MCF 10A (cell line): ENCODE results near the gene PRKAB1. TPM values are rescaled to one million over a fixed set of nuclear protein-coding genes. Genes with fewer than 3 reads are reported as not detected.

Experiments used
- BruUV-seq: library from RNA; stranded (reverse); fragments of 400-500 nt; replicated peaks from 2 replicates; lab custom pipeline; 2021; lab: Mats Ljungman, UMichigan
- CTCF ChIA-PET: fragments of 300-600 bp; sonication (Branson Sonifier 250); formaldehyde crosslinking; extraction: SDS; loops from one replicate; lab custom pipeline; 2021; ENCODE audit warnings: antibody characterized with exemption, inconsistent platforms; lab: Yijun Ruan, JAX
- POLR2A ChIA-PET: fragments of 300-600, 350-650 bp; sonication (Branson Sonifier 250); formaldehyde crosslinking; extraction: SDS; loops from one replicate; lab custom pipeline; 2020; ENCODE audit warnings: antibody characterized with exemption, inconsistent platforms; lab: Yijun Ruan, JAX
- DNase-seq: peaks from one replicate; pipeline ENCODE4 v3.0.0-alpha.2; 2018; ENCODE audit not compliant: unreplicated experiment
- H3K27ac Mint-ChIP-seq: one replicate; pipeline ENCODE4 v1.8.0; 2022; ENCODE audit warnings: mild to moderate bottlenecking, low read depth, mixed read lengths; ENCODE audit not compliant: unreplicated experiment
- H3K27me3 Mint-ChIP-seq: one replicate; pipeline ENCODE4 v1.8.0; 2022; ENCODE audit warnings: mixed read lengths; ENCODE audit not compliant: insufficient read depth, unreplicated experiment
- H3K36me3 Mint-ChIP-seq: one replicate; pipeline ENCODE4 v1.8.0; 2022; ENCODE audit warnings: mild to moderate bottlenecking, moderate library complexity, mixed read lengths; ENCODE audit not compliant: insufficient read depth, unreplicated experiment
- H3K4me1 Mint-ChIP-seq: one replicate; pipeline ENCODE4 v1.8.0; 2022; ENCODE audit warnings: mixed read lengths; ENCODE audit not compliant: insufficient read depth, unreplicated experiment
- H3K4me3 Mint-ChIP-seq: one replicate; pipeline ENCODE4 v1.8.0; 2022; ENCODE audit warnings: mild to moderate bottlenecking, moderate library complexity, mixed read lengths; ENCODE audit not compliant: unreplicated experiment
- H3K9me3 Mint-ChIP-seq: one replicate; pipeline ENCODE4 v1.8.0; 2022; ENCODE audit warnings: mixed read lengths; ENCODE audit not compliant: unreplicated experiment
- CTCF ChIP-seq: fragments of 200-600 bp; IDR thresholded peaks from one replicate; pipeline ENCODE4 v1.8.0; 2022; ENCODE audit warnings: antibody characterized with exemption, mild to moderate bottlenecking; ENCODE audit not compliant: unreplicated experiment
- intact Hi-C: fragments of 100-400 bp; cut with micrococcal nuclease; formaldehyde crosslinking; loops from 2 replicates; pipeline ENCODE4 v1.14.1; 2022
- total RNA-seq: library from RNA; stranded (reverse); gene quantifications from 2 replicates; pipeline ENCODE4 v1.2.3, GENCODE V29; 2022

Gene PRKAB1
- total RNA-seq, 1 experiment from 2014 or later = 27.2 TPM

DNA sequence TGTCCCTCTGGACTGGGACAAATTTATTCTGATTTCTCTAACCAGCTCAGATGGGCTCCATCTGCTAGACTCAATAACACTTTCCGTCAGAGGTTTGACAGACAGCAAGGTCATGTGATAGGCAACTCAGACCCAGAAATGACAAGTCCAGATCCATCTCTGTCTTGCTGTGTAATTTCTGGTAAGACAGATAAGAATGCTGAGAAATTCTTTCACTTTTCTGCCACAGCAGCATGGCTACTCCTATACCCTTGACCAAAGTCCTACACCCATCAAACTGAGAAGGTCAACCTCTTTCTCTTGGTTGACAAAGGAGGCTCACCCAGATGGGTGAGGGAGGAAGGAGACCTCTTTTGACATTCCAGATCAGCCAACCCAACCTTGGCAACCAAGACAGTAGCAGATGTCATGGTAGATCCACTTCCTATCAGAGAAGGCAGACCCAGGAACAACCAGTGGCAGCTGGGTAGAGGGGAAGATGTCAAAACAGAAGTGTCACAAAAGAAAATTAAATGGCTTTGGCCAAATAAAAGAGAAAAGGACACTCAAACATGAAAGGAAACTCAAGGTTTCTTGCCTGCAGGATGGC is 36.9 kb upstream of the PRKAB1 start:
- no peak for TF ChIP-seq CTCF
- DNase-seq = no peak
- intact Hi-C loops = no loop called here
- H3K27ac Mint-ChIP-seq = no peak overlapping the region
- H3K36me3 Mint-ChIP-seq = peaks cover 6% of the 10 kb centered on the region
- H3K9me3 Mint-ChIP-seq = no peaks in the 10 kb centered on the region
- H3K27me3 Mint-ChIP-seq = peaks cover 13% of the 10 kb centered on the region
- H3K4me3 Mint-ChIP-seq = no peak overlapping the region
- POLR2A ChIA-PET = no interaction called here
- CTCF ChIA-PET = interaction anchor here (1.5 kb wide), 1 partner anchor 37 kb away, joined by 4 read pairs; the partner anchor contains the start of gene PRKAB1
- no peaks in the 10 kb centered on the region for H3K4me1 Mint-ChIP-seq
- no TSS peak for BruUV-seq

- CTCF ChIA-PET = interaction anchor here (0.8 to 1.5 kb wide), 2 partner anchors 16 to 36 kb away, joined by 3 to 4 read pairs; partner anchors contain the start of gene PRKAB1
- POLR2A ChIA-PET = no interaction called here
- no TSS peak for BruUV-seq
- peaks cover 23% of the 10 kb centered on the region for H3K27me3 Mint-ChIP-seq
- H3K27ac Mint-ChIP-seq = no peak overlapping the region
- H3K4me1 Mint-ChIP-seq = no peaks in the 10 kb centered on the region
- H3K4me3 Mint-ChIP-seq = no peak overlapping the region
- intact Hi-C loops = no loop called here
- H3K9me3 Mint-ChIP-seq = no peaks in the 10 kb centered on the region
- peaks cover 6% of the 10 kb centered on the region for H3K36me3 Mint-ChIP-seq
- no peak for DNase-seq
- no peak for TF ChIP-seq CTCF
Measured at GRCh38 chr12:119631930-119632678, 35.8 kb upstream of the PRKAB1 start.

- Mint-ChIP-seq H3K27me3 (peaks cover 45% of the 10 kb centered on the region), H3K4me3 (no peak overlapping the region), H3K9me3 (no peaks in the 10 kb centered on the region), H3K36me3 (peaks cover 6% of the 10 kb centered on the region), H3K4me1 (no peaks in the 10 kb centered on the region), H3K27ac (no peak overlapping the region)
- no peak for TF ChIP-seq CTCF
- ChIA-PET POLR2A (no interaction called here), CTCF (interaction anchor here (1.7 kb wide), 1 partner anchor 14 kb away, joined by 8 read pairs; no protein-coding TSS in a partner anchor)
- DNase-seq = no peak
- intact Hi-C loops = no loop called here
- BruUV-seq = no TSS peak
Measured at GRCh38 chr12:119634743-119635142, 33.2 kb upstream of the PRKAB1 start.

DNA sequence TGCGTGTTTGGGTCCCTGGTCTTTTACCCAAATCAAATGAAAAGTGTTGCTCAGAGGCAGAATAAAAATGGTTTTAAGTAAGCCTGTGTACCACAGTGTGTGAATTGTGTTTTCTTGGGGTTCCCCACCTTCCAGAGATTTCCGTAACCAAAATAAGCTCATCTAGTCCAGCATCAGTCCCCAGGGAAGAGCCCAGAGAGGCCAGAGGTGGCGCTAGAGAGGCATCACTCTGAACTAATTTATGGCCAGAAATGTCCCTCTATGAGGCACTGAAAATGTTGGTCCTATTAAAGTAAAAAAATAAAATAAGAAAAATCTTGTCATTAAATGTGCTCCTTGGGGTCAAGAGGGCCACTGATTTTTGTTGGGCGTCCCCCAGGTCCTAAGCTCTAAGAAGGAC is 24.9 kb upstream of the PRKAB1 start:
- ChIA-PET CTCF (interaction anchor here (0.6 to 1.8 kb wide), 7 partner anchors 9 to 1238 kb away, joined by 3 to 8 read pairs (median 3); partner anchors contain the start of gene PRKAB1), POLR2A (interaction anchor here (0.7 kb wide), 1 partner anchor 931 kb away, joined by 3 read pairs; no protein-coding TSS in a partner anchor)
- DNase-seq = no peak
- H3K36me3 Mint-ChIP-seq = no peaks in the 10 kb centered on the region
- intact Hi-C loops = no loop called here
- no peaks in the 10 kb centered on the region for H3K9me3 Mint-ChIP-seq
- peaks cover 35% of the 10 kb centered on the region for H3K27me3 Mint-ChIP-seq
- no peak overlapping the region for H3K27ac Mint-ChIP-seq
- H3K4me3 Mint-ChIP-seq = no peak overlapping the region
- BruUV-seq = no TSS peak
- H3K4me1 Mint-ChIP-seq = no peaks in the 10 kb centered on the region
- peak; percentile 19 for TF ChIP-seq CTCF
